Activated naive CD8-positive, alpha-beta T cell (primary cell): Measurements from ENCODE around the gene GRK4.

ENCODE experiments used
- H3K27ac Mint-ChIP-seq: one replicate; pipeline ENCODE4 v1.8.0; 2021; ENCODE audit warnings: mixed read lengths
- H3K27me3 Mint-ChIP-seq: one replicate; pipeline ENCODE4 v1.8.0; 2021; ENCODE audit warnings: mixed read lengths
- H3K36me3 Mint-ChIP-seq: one replicate; pipeline ENCODE4 v1.8.0; 2021; ENCODE audit warnings: mixed read lengths
- H3K4me1 Mint-ChIP-seq: one replicate; pipeline ENCODE4 v1.8.0; 2021; ENCODE audit warnings: low read depth, mixed read lengths
- H3K4me3 Mint-ChIP-seq: one replicate; pipeline ENCODE4 v1.8.0; 2021; ENCODE audit warnings: mild to moderate bottlenecking, mixed read lengths
- H3K9me3 Mint-ChIP-seq: one replicate; pipeline ENCODE4 v1.8.0; 2021; ENCODE audit warnings: low read depth, mixed read lengths

The GRK4 gene

GRCh38 chr4:2927016-2927695, 36.2 kb upstream of the GRK4 start:
- peak overlapping the region; percentile 34 for H3K27ac Mint-ChIP-seq
- H3K36me3 Mint-ChIP-seq = peaks cover 2% of the 10 kb centered on the region

DNA sequence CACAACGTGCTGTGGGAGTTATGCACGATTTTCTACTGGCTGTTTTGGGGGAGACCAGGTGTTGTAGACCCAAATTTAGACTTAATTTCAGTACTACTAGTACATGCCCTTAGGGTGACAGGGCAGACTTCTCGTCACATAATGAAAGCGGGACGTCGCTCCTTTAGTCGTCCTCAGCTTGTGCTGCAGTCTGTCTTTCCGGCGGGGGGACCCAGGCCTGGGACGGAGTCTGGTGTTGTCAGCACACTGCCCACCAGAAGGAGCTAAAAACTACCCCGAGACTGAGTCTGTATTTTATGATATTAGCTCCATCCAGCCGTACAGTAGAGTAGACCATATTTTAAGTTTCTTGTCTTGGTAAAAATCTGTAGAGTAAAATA, 35.7 kb upstream of the GRK4 start:
- Mint-ChIP-seq H3K9me3 (no peaks in the 10 kb centered on the region), H3K4me1 (peaks cover 23% of the 10 kb centered on the region), H3K36me3 (peaks cover 2% of the 10 kb centered on the region), H3K4me3 (no peak overlapping the region), H3K27me3 (no peaks in the 10 kb centered on the region), H3K27ac (no peak overlapping the region)

More at GRCh38 chr4:2927016-2927695, 36.2 kb upstream of the GRK4 start:
- H3K4me1 Mint-ChIP-seq = peaks cover 22% of the 10 kb centered on the region
- H3K9me3 Mint-ChIP-seq = no peaks in the 10 kb centered on the region
- no peaks in the 10 kb centered on the region for H3K27me3 Mint-ChIP-seq
- no peak overlapping the region for H3K4me3 Mint-ChIP-seq

DNA sequence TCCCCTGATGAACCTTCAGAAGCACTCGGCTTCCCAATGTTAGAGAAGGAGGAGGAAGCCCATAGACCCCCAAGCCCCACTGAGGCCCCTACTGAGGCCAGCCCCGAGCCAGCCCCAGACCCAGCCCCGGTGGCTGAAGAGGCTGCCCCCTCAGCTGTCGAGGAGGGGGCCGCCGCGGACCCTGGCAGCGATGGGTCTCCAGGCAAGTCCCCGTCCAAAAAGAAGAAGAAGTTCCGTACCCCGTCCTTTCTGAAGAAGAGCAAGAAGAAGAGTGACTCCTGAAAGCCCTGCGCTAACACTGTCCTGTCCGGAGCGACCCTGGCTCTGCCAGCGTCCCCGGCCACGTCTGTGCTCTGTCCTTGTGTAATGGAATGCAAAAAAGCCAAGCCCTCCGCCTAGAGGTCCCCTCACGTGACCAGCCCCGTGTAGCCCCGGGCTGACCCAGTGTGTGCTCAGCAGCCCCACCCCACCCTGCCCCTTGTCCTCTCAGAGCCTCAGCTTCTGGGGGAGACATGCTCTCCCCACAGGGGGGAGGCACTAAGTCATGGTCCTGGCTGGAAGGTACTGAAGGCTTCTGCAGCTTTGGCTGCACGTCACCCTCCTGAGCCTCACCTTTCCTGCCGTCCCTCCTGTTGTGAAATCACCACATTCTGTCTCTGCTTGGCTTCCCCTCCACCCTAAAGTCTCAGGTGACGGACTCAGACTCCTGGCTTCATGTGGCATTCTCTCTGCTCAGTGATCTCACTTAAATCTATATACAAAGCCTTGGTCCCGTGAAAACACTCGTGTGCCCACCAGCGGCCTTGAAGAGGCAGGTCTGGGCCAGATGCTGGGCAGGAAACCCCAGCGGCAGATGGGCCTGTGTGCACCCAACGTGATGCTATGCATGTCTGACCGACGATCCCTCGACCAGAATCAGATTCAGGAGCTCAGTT, 34.9 kb upstream of the GRK4 start:
- Mint-ChIP-seq H3K4me3 (peak overlapping the region; percentile 23), H3K4me1 (peaks cover 21% of the 10 kb centered on the region), H3K36me3 (peaks cover 6% of the 10 kb centered on the region), H3K27me3 (no peaks in the 10 kb centered on the region), H3K27ac (peak overlapping the region; percentile 46), H3K9me3 (no peaks in the 10 kb centered on the region)

- Mint-ChIP-seq H3K27me3 (no peaks in the 10 kb centered on the region), H3K27ac (no peak overlapping the region), H3K36me3 (peaks cover 6% of the 10 kb centered on the region), H3K4me1 (peaks cover 16% of the 10 kb centered on the region), H3K9me3 (no peaks in the 10 kb centered on the region), H3K4me3 (no peak overlapping the region)
Measured at GRCh38 chr4:2929469-2929868, 33.9 kb upstream of the GRK4 start.

DNA sequence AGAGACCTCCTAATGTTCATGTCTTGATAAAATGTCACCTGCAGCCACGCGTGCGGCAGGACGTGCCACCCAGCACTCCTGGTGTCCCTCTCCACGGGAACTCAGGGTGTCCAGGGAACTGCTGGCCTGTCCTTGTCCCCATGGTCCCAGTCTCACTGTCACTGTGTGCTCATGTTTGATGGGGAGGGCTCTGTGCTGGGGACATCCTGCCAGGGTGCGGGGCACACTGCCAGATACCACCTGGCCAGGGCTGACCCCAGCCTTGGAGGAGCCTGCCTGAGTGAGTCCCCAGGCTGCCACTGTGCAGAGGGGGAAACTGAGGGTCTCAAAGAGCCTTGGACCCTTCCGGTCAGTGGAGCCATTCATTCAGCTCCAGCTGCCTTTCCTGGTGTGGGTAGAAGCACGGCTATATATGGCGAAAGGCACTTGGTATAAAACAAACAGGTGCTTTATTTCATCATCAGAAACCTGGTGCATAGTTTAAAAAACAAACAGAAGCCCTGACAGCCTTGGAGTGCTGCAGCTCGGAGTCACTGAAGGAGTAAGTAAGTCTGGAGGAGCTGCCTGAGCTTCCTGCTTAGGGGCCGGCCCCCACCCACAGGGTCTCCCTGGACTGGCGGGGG, 33.1 kb upstream of the GRK4 start:
- H3K4me3 Mint-ChIP-seq = no peak overlapping the region
- H3K27ac Mint-ChIP-seq = no peak overlapping the region
- no peaks in the 10 kb centered on the region for H3K27me3 Mint-ChIP-seq
- peaks cover 6% of the 10 kb centered on the region for H3K36me3 Mint-ChIP-seq
- peaks cover 16% of the 10 kb centered on the region for H3K4me1 Mint-ChIP-seq
- H3K9me3 Mint-ChIP-seq = no peaks in the 10 kb centered on the region

GRCh38 chr4:2930758-2931511, 32.4 kb upstream of the GRK4 start:
- H3K27me3 Mint-ChIP-seq = no peaks in the 10 kb centered on the region
- peaks cover 6% of the 10 kb centered on the region for H3K36me3 Mint-ChIP-seq
- peaks cover 22% of the 10 kb centered on the region for H3K4me1 Mint-ChIP-seq
- H3K9me3 Mint-ChIP-seq = no peaks in the 10 kb centered on the region
- H3K27ac Mint-ChIP-seq = no peak overlapping the region
- H3K4me3 Mint-ChIP-seq = no peak overlapping the region

GRCh38 chr4:2931512-2932301, 31.7 kb upstream of the GRK4 start:
- H3K36me3 Mint-ChIP-seq = peaks cover 6% of the 10 kb centered on the region
- no peaks in the 10 kb centered on the region for H3K9me3 Mint-ChIP-seq
- peaks cover 30% of the 10 kb centered on the region for H3K4me1 Mint-ChIP-seq

DNA sequence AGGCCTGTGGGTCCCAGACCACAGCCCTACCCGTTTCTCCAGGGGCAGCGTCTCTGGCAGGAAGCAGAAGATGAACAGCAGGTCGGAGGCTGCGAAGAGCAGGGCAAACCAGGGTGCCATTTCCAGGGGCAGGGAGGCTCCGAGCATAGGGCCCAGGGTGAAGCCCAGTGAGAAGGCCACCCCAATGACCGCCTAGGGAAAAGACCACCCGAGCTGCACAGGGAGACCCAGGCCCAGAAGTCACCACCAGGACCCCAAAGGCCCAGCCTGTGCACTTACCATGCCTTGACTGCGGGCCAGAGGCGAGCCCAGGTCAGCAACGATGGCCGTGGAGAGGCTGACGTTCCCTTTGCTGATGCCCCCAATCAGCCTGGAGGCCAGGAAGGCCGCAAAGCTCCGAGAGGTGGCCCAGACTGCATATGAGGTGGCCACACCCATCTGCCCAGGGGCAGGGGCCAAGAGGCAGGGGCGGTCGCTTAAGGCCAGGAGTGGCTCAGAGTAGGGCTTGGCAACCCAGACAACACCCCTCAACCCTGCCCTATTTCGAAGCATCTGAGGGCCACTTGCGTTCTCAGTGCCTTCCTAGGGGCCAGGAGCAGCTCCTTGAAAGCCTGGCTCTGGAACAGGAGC, 30.9 kb upstream of the GRK4 start:
- no peaks in the 10 kb centered on the region for H3K27me3 Mint-ChIP-seq

More at GRCh38 chr4:2931512-2932301, 31.7 kb upstream of the GRK4 start:
- H3K27me3 Mint-ChIP-seq = no peaks in the 10 kb centered on the region
- H3K4me3 Mint-ChIP-seq = peak overlapping the region; percentile 93
- H3K27ac Mint-ChIP-seq = peak overlapping the region; percentile 76

DNA sequence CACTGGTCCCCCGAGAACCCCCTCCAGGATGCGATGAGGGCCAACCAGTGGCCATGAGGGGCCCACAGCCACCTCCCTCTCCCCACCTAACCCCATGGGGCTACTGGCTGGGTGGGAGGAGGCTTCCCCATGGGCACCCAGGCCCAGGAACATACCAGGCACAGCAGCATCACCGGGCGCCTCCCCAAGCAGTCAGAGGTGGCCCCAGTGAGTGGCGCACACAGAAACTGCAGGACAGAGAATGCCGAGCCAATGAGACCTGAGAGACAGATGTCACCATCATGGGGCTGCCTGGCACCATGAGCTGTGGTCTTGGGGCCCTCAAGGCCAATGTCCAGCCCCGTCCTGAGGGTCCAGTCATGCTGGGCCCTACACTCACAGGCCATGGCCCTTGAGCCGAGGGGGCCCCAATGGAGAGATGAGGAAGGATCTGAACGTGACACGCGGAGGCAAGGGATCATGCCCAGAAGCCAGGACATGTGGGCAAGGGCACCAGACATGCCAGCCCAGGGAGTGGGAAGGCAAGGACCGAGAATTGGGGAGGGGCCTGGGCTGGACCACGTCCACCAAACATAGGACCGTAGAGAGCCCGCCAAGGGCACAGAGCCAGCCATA, 30.3 kb upstream of the GRK4 start:
- H3K36me3 Mint-ChIP-seq = peaks cover 6% of the 10 kb centered on the region
- H3K4me1 Mint-ChIP-seq = peaks cover 39% of the 10 kb centered on the region
- peak overlapping the region; percentile 93 for H3K4me3 Mint-ChIP-seq
- no peaks in the 10 kb centered on the region for H3K9me3 Mint-ChIP-seq
- H3K27me3 Mint-ChIP-seq = no peaks in the 10 kb centered on the region
- H3K27ac Mint-ChIP-seq = peak overlapping the region; percentile 90

More for the DNA sequence above, 30.9 kb upstream of the GRK4 start:
- Mint-ChIP-seq H3K4me1 (peaks cover 37% of the 10 kb centered on the region), H3K36me3 (peaks cover 6% of the 10 kb centered on the region), H3K9me3 (no peaks in the 10 kb centered on the region), H3K4me3 (peak overlapping the region; percentile 93), H3K27ac (peak overlapping the region; percentile 90)

DNA sequence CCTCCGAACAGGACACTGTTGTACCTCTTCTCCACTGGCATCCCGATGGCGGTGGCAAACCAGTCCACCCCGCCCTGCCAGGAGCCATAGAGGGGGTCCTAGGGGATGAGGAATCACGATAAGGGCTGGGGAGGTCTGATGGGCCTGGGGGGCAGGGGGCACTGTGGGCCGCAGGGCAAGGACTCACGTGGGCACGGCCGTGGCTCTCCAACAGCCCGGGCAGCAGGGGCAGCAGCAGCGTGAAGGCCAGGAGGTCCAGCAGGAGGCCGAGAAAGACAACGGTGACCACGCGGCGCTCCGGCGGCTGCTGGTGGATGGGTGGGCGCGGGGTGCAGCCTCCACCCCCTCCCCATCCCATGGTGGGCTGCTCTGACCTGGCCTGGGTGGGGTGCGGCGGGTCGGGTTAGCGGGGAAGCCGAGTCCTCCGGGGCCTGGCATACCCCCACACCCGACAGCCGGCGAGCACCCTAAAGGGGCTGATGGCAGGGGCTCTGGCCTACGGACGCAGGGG, 29.8 kb upstream of the GRK4 start:
- Mint-ChIP-seq H3K9me3 (no peaks in the 10 kb centered on the region), H3K4me3 (peak overlapping the region; percentile 93), H3K4me1 (peaks cover 39% of the 10 kb centered on the region), H3K27ac (peak overlapping the region; percentile 90), H3K36me3 (peaks cover 6% of the 10 kb centered on the region), H3K27me3 (no peaks in the 10 kb centered on the region)

GRCh38 chr4:2934077-2934812, 29.1 kb upstream of the GRK4 start:
- Mint-ChIP-seq H3K4me3 (peak overlapping the region; percentile 93), H3K27me3 (no peaks in the 10 kb centered on the region), H3K27ac (no peak overlapping the region), H3K36me3 (peaks cover 4% of the 10 kb centered on the region), H3K4me1 (peaks cover 39% of the 10 kb centered on the region), H3K9me3 (no peaks in the 10 kb centered on the region)

DNA sequence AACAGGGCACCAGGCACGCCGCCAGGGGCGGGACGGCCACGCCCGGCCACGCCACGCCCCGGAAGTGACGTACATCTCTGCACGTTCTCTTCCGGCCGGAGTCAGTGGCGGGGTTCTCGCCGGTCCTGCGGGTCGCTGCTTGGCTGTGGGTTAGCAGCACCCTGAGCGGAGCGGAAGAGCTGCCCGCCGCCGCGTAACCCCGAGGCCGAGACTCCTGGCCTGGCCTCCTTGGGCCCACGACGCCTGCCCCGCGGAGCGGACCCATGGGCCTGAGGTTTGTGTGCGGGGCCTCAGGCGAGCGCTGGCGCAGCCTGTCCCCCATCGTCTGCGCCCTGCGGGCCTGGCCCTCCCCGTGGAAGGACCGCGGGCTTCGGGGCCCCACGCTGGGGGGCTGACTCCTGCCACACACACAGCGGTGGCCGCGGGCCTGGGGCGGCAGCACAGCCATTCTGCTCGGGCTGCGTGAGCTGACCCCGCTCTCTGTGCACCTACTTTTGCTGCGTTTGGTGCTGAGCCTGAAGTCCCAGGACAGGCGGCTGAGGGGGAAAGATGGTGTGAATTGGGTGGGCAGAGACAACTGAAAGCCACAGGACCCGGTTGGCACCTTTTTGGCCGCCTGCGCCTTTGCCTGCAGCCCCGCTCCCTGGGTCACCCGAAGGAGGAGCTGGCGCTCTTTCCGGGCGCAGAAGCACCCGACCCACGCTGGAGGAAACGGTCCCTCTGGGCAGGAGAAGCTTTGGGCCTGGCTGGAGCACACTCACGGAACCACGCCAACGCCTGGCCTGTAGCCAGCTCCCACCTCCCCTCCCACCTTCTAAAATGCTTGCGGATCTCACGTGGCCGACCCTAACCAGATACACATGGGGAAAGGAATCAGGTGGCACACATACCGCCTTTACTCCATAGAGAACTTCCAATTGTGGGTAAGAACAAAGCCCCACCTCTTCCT, 28.3 kb upstream of the GRK4 start:
- no peaks in the 10 kb centered on the region for H3K27me3 Mint-ChIP-seq
- H3K4me3 Mint-ChIP-seq = peak overlapping the region; percentile 91
- H3K36me3 Mint-ChIP-seq = peaks cover 4% of the 10 kb centered on the region
- no peaks in the 10 kb centered on the region for H3K9me3 Mint-ChIP-seq
- H3K27ac Mint-ChIP-seq = peak overlapping the region; percentile 90
- H3K4me1 Mint-ChIP-seq = peaks cover 39% of the 10 kb centered on the region
